Caco-2 (cell line): ENCODE data around the gene ANKRD42. TPM values are rescaled to one million over a fixed set of nuclear protein-coding genes. Genes with fewer than 3 reads are reported as not detected.
A peak's percentile ranks its signal among the peaks of the same experiment; 100 is the strongest.

ENCODE experiments used
- BruUV-seq: library from RNA; stranded (reverse); fragments of 400-500 nt; replicated peaks from 2 replicates; lab custom pipeline; 2021; lab: Mats Ljungman, UMichigan
- CTCF ChIA-PET: fragments of 300-600 bp; sonication (Branson Sonifier 250); formaldehyde crosslinking; loops from one replicate; lab custom pipeline; 2022; ENCODE audit warnings: antibody characterized with exemption; lab: Charles Lee
- POLR2A ChIA-PET: fragments of 300-600 bp; sonication (Branson Sonifier 250); formaldehyde crosslinking; loops from one replicate; lab custom pipeline; 2022; ENCODE audit warnings: antibody characterized with exemption; lab: Charles Lee
- DNase-seq, 2 experiments: peaks; one replicate each; pipeline versions ENCODE4 v3.0.0 to v3.0.0-alpha.2; 2020 to 2022
- H3K27me3 ChIP-seq: replicated peaks from 2 replicates; pipeline ENCODE4 v1.6.0; 2011; ENCODE audit warnings: low read length; ENCODE audit not compliant: control insufficient read depth, insufficient read depth
- H3K36me3 ChIP-seq: 2 replicates; pipeline ENCODE4 v1.5.1; 2011; ENCODE audit warnings: low read length; ENCODE audit not compliant: control insufficient read depth, insufficient read depth
- H3K4me1 ChIP-seq: fragments of 250-450 bp; sonication (Bioruptor Pico); 2 replicates; pipeline ENCODE4 v1.5.1; 2020; ENCODE audit warnings: mild to moderate bottlenecking
- H3K4me3 ChIP-seq: 2 replicates; pipeline ENCODE4 v1.5.1; 2011; ENCODE audit warnings: low read depth, mild to moderate bottlenecking, control low read depth, low read length
- H3K9me3 ChIP-seq: fragments of 250-450 bp; sonication (Bioruptor Pico); 2 replicates; pipeline ENCODE4 v1.5.1; 2020; ENCODE audit warnings: mild to moderate bottlenecking, moderate library complexity
- H3K27ac Mint-ChIP-seq: one replicate; pipeline ENCODE4 v1.8.0; 2022; ENCODE audit warnings: mixed read lengths; ENCODE audit not compliant: unreplicated experiment
- H3K27me3 Mint-ChIP-seq: one replicate; pipeline ENCODE4 v1.8.0; 2022; ENCODE audit warnings: mixed read lengths; ENCODE audit not compliant: insufficient read depth, unreplicated experiment
- H3K36me3 Mint-ChIP-seq: one replicate; pipeline ENCODE4 v1.8.0; 2022; ENCODE audit warnings: mild to moderate bottlenecking, mixed read lengths; ENCODE audit not compliant: insufficient read depth, unreplicated experiment
- H3K4me1 Mint-ChIP-seq: one replicate; pipeline ENCODE4 v1.8.0; 2022; ENCODE audit warnings: low read depth, mixed read lengths; ENCODE audit not compliant: unreplicated experiment
- H3K4me3 Mint-ChIP-seq: one replicate; pipeline ENCODE4 v1.8.0; 2022; ENCODE audit warnings: mild to moderate bottlenecking, moderate library complexity, mixed read lengths; ENCODE audit not compliant: unreplicated experiment
- H3K9me3 Mint-ChIP-seq: one replicate; pipeline ENCODE4 v1.8.0; 2022; ENCODE audit warnings: mixed read lengths; ENCODE audit not compliant: unreplicated experiment
- intact Hi-C: fragments of 100-400 bp; cut with micrococcal nuclease; formaldehyde crosslinking; loops from one replicate; pipeline ENCODE4 v1.10.0; 2022; ENCODE audit not compliant: unreplicated experiment
- total RNA-seq: library from RNA; stranded (reverse); gene quantifications from 2 replicates; pipeline ENCODE4 v1.2.3, GENCODE V29; 2022
- TF ChIP-seq, protein P1 (sequence below), 2 experiments: fragments of 200-600 bp in 1 of 2; IDR thresholded peaks; 1 replicate in 1 of 2; 2 replicates in 1 of 2; pipeline versions ENCODE4 v1.5.1 to v1.8.0; 2011 to 2022; ENCODE audit warnings: antibody characterized with exemption in 1 of 2, control low read depth in 1 of 2, inconsistent platforms in 1 of 2, low read depth in 1 of 2, low read length in 1 of 2, mild to moderate bottlenecking in 1 of 2, moderate library complexity in 1 of 2; ENCODE audit not compliant: insufficient read depth in 1 of 2, severe bottlenecking in 1 of 2, unreplicated experiment in 1 of 2

Gene ANKRD42
- total RNA-seq, 1 experiment from 2014 or later: 8.3 TPM

DNA sequence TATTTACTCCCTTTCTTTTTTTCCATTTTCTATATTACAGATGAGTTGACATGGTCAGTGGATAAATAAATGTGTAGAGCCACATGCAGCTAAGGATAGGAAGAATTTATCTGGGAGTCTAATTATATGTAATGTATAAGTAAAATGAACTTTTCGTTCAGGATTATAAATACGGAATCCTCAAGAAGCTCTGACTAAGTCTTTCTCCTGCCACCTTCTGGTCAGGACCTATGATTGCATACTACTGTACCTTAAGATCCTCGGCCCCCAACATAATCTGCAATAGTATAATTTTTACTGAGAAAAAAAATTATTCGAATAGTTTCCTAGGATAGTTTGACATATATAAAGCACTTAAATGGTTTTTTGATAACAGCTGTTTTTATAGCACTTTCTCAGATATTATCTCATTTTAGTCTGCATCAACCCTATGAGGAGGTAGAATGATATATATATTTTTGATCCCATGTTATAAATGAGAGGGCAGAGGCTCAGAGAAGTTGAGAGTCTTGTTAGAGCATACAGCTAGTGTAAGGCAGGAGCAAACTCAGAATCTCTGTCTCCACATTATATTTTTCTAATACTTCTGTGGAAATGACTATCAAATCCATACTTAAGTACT, 56.6 kb downstream of the ANKRD42 start:
- peak in 1 of 2 experiments; percentile 42 for DNase-seq
- H3K27me3 ChIP-seq: no peaks in the 10 kb centered on the region
- Mint-ChIP-seq H3K4me1 (peaks cover 10% of the 10 kb centered on the region), H3K4me3 (no peak overlapping the region), H3K27me3 (no peaks in the 10 kb centered on the region), H3K36me3 (peaks cover 4% of the 10 kb centered on the region), H3K27ac (no peak overlapping the region), H3K9me3 (no peaks in the 10 kb centered on the region)
- H3K36me3 ChIP-seq: no peaks in the 10 kb centered on the region
- peaks cover 9% of the 10 kb centered on the region for H3K4me1 ChIP-seq
- TF ChIP-seq, protein P1, sequence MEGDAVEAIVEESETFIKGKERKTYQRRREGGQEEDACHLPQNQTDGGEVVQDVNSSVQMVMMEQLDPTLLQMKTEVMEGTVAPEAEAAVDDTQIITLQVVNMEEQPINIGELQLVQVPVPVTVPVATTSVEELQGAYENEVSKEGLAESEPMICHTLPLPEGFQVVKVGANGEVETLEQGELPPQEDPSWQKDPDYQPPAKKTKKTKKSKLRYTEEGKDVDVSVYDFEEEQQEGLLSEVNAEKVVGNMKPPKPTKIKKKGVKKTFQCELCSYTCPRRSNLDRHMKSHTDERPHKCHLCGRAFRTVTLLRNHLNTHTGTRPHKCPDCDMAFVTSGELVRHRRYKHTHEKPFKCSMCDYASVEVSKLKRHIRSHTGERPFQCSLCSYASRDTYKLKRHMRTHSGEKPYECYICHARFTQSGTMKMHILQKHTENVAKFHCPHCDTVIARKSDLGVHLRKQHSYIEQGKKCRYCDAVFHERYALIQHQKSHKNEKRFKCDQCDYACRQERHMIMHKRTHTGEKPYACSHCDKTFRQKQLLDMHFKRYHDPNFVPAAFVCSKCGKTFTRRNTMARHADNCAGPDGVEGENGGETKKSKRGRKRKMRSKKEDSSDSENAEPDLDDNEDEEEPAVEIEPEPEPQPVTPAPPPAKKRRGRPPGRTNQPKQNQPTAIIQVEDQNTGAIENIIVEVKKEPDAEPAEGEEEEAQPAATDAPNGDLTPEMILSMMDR (IDR thresholded peaks at IDR 0.05; ENCODE audit: insufficient read depth in 1 of 2, low read depth in 1 of 2, low read length in 1 of 2, severe bottlenecking in 1 of 2, unreplicated experiment in 1 of 2): peak; percentile 78 to 91
- H3K9me3 ChIP-seq: no peaks in the 10 kb centered on the region
- BruUV-seq: no TSS peak
- no peak overlapping the region for H3K4me3 ChIP-seq
- intact Hi-C loops: loop anchor here (1.0 to 2.0 kb wide), 7 partner anchors 9 to 532 kb away; no protein-coding TSS in a partner anchor
- POLR2A ChIA-PET: interaction anchor here (1.4 kb wide), 1 partner anchor 93 kb away, joined by 6 read pairs; the partner anchor contains the start of gene PCF11
- CTCF ChIA-PET: interaction anchor here (0.6 to 1.8 kb wide), 9 partner anchors 42 to 178 kb away, joined by 3 to 8 read pairs (median 5); partner anchors contain the start of gene RAB30

DNA sequence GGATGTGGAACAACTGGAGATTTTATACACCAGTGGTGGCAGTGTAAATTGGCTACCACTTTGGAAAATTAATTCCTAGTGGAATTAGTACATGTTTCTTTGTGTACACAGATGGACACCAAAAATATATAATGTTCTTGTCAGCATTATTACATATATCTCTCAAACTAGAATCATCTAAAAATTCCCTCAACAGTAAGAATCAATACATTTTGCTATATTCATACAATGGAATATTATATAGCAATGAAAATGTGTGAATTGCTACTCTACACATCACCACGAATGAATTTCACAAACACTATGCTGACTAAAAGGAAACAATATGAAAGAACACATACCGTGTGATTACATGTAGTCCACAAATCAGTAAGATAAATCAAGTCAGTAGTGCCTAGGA, 58.8 kb downstream of the ANKRD42 start:
- BruUV-seq: no TSS peak
- Mint-ChIP-seq H3K9me3 (no peaks in the 10 kb centered on the region), H3K27me3 (no peaks in the 10 kb centered on the region), H3K4me3 (no peak overlapping the region), H3K27ac (no peak overlapping the region), H3K36me3 (peaks cover 11% of the 10 kb centered on the region), H3K4me1 (peaks cover 26% of the 10 kb centered on the region)
- Histone ChIP-seq H3K36me3 (no peaks in the 10 kb centered on the region), H3K4me1 (peaks cover 30% of the 10 kb centered on the region), H3K27me3 (no peaks in the 10 kb centered on the region), H3K4me3 (no peak overlapping the region), H3K9me3 (no peaks in the 10 kb centered on the region)
- intact Hi-C loops: no loop called here
- DNase-seq: no peak
- CTCF ChIA-PET: no interaction called here
- TF ChIP-seq, protein P1 (IDR thresholded peaks at IDR 0.05; ENCODE audit: insufficient read depth in 1 of 2, low read depth in 1 of 2, low read length in 1 of 2, severe bottlenecking in 1 of 2, unreplicated experiment in 1 of 2): no peak
- POLR2A ChIA-PET: interaction anchor here (0.7 kb wide), 1 partner anchor 34 kb away, joined by 4 read pairs; the partner anchor contains the start of gene CCDC90B

DNA sequence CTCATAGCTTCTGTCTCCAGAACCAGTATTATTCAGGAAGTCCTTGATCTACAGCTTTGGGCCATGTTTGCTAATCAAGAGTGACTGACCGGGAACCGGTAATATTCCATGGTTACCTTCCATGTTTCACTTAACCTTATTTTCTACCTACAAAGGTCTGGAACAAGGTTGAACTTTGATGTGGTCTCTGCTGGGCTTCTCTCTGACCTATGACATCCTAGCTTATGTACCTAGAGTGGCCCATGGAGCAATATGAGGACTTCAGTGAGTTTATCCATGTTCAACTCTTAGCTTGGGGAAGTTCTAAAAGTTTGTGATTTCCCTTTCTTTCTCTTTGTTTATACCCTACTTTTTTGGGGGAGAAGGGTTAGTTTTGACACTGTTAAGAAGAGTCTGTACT, 59.4 kb downstream of the ANKRD42 start:
- Mint-ChIP-seq H3K27me3 (no peaks in the 10 kb centered on the region), H3K4me3 (no peak overlapping the region), H3K9me3 (no peaks in the 10 kb centered on the region), H3K27ac (no peak overlapping the region), H3K4me1 (peaks cover 33% of the 10 kb centered on the region), H3K36me3 (peaks cover 13% of the 10 kb centered on the region)
- Histone ChIP-seq H3K4me3 (no peak overlapping the region), H3K36me3 (no peaks in the 10 kb centered on the region), H3K27me3 (no peaks in the 10 kb centered on the region), H3K4me1 (peaks cover 37% of the 10 kb centered on the region), H3K9me3 (no peaks in the 10 kb centered on the region)
- ChIA-PET POLR2A (interaction anchor here (0.7 kb wide), 1 partner anchor 33 kb away, joined by 4 read pairs; the partner anchor contains the start of gene CCDC90B), CTCF (no interaction called here)
- intact Hi-C loops: no loop called here
- BruUV-seq: no TSS peak
- no peak for DNase-seq
- TF ChIP-seq, protein P1 (IDR thresholded peaks at IDR 0.05; ENCODE audit: insufficient read depth in 1 of 2, low read depth in 1 of 2, low read length in 1 of 2, severe bottlenecking in 1 of 2, unreplicated experiment in 1 of 2): no peak
